HG02571 (cell line): Measurements from ENCODE around the gene RAD51B.

Experiments
- ATAC-seq: cut with Tn5 transposase; IDR thresholded peaks from one replicate; pipeline ENCODE4 v1.9.1; 2021; ENCODE audit warnings: mild to moderate bottlenecking, moderate library complexity; ENCODE audit not compliant: unreplicated experiment

RAD51B gene

GRCh38 chr14:68739701-68740100, 920.1 kb downstream of the RAD51B start:
- no peak for ATAC-seq

GRCh38 chr14:68740788-68741476, 921.4 kb downstream of the RAD51B start:
- ATAC-seq: no peak

GRCh38 chr14:68741477-68741791, 921.9 kb downstream of the RAD51B start:
- ATAC-seq: no peak

- ATAC-seq: peak; percentile 74
These were observed 922.4 kb downstream of the RAD51B start for GRCh38 chr14:68741839-68742470.

DNA sequence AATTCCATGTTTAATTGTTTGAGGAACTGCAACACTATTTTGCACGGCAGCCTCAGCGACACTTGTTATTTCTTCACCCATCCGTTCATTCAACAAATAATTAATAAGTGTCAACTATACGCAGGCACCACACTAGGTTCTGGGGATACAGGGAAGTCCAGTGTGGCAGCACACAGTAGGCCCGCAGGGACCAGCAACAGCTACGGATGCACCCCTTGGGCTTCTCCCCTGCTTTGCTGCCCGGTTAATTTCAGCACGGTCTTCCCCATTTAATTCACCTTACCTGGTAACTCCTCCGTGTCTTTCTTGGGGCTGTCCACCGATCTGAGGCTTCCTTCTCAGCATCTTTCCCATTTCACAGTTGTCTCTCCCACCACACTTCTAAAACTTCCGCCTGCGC, 925.0 kb downstream of the RAD51B start:
- ATAC-seq: no peak

DNA sequence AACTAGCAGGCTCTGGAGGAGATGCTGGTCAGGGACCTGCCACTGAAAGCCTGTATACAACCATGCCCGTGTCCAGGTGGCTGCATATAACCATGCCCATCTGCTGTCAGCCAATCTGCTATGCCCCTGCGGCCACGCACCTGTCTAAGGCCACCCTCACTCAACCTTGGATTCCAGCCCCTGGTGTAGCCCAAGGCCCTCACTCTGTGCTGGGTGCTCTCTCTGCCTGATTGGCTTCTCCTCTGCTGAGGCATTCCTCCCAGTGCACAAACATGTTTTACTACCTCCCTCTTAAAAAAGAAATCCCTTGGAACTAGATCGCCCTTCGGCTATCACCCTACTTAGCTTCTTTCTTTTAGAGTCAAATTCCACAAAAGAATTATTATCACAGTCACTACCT, 927.8 kb downstream of the RAD51B start:
- ATAC-seq: no peak

GRCh38 chr14:68748260-68748659, 928.7 kb downstream of the RAD51B start:
- ATAC-seq: no peak

DNA sequence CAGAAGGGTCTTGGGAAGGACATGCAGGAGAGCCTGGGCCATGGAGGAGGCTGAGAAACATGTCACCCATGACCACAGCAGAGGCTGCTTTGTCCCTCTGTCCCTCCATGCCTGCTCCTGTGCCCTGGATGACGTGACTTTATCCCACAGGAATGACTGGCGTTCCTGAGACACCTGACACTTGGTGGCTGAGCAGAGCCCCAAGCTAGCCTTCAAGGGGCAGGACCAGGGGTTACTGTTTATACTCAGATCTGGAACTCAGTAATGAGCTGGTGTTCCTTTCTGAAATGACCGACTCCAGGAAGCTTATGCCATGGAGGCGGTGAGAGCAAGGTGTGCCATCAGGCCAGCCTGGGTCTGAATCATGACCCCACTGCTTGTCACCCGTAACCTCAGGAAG, 929.1 kb downstream of the RAD51B start:
- ATAC-seq: no peak

DNA sequence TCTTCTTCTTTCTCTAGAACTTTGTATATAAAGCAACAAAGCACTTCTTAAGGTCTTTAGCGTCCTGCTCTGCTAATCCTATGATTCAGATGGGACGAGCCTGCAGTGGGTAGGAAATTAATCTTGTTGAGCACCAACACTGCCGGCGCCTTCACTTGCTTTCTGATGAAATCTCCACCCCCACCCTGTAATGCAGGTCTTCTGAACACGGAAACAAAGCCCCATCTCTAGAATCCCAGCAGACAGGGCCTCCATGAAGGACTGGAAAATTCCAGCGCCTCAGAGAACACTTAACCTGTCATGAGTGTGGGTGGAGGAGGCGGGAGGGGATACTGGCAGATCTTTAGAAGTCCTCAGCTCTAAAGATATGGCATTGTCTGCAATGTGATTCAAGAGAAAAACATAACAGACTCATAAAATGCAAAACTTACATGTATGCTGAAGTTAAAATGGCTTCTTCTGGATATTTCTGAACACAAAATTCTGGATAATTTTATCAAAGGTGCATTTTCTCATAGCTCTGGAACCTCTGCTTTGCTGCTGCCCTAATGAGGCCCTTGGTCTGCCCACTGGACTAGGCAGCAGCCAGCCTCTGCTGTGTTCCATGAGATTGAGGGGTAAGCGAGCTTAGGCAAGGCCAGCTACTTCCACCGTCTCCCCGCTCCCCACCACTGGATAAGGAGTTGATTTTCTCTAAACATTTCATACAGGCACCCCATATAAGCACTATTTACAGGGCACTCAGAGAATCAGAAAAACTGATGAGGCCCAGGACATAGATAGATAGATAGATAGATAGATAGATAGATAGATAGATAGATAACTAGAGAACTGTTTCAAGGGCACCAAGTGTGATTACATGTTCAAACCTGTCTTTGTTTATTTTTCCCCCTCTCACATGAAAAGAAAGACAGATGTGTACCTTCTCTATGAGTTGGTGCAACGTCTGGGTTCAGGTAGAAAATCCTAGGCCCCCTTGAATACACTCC, 930.2 kb downstream of the RAD51B start:
- ATAC-seq: no peak

DNA sequence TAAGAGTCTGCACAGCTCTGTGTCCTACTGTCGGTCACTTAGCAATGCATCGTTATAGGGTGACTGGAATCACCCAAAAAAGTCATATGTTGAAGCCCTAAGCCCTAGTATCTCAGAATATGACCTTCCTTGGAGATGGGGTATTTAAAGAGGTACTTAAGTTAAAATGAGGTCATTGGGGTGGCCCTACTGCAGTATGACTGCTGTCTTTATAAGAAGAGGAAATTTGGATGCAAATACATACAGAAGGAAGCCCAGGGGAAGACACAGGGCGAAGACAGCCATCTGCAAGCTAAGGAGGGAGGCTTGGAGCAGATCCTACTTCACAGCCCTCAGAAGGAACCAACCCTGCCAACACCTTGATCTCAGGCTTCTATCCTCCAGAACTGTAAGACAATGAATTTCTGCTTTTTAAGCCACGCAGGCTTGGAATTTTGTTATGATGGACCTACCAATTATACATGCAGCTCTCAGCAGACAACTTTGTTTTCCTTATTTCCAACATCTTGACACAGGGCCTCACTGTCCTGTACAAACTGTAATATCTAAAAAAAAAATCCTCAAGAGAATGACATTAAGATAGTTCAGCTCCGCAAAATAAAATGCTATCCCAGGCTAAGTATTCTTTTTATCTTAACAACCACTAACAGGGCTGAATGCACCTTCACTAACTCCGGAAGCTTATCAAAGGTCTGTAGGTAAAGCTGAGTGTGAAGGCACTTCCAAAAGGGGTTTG, 932.9 kb downstream of the RAD51B start:
- ATAC-seq: no peak

- no peak for ATAC-seq
These were observed 934.1 kb downstream of the RAD51B start for GRCh38 chr14:68753690-68754089.

DNA sequence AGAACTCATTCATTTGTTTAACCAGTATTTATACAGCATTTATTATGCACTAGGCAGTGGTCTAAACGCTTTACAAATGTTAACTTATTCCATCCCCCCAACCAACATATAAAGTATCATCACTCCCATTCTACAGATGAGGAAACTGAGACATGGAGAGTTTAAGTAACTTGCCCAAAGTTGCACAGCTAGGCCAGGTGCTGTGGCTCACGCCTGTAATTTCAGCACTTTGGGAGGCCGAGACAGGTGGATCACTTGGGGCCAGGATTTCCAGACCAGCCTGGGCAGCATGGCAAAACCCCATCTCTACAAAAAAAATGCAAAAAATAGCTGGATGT, 935.4 kb downstream of the RAD51B start:
- no peak for ATAC-seq

DNA sequence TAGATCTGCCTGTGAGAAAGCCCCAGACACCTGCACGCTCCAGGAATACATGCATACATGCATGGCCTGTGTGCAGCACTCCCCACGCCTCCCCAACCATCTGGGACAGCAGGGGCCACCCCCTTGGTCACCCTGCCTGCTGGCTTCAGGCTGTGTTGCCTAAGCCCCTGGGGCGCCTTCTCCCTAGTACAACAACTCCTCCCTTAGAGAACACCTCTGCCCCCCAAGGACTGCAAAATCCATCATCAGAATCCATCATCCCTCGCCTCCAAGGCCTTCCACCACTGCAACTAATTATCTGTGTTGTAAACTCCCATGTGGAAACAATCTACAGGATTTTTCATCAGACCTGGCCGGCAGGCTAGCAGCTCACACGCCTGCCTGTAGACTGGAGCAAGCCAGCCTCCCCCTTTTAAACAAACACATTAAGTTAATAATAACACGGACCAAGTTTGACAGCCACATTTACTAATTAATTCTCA, 936.5 kb downstream of the RAD51B start:
- ATAC-seq: no peak

DNA sequence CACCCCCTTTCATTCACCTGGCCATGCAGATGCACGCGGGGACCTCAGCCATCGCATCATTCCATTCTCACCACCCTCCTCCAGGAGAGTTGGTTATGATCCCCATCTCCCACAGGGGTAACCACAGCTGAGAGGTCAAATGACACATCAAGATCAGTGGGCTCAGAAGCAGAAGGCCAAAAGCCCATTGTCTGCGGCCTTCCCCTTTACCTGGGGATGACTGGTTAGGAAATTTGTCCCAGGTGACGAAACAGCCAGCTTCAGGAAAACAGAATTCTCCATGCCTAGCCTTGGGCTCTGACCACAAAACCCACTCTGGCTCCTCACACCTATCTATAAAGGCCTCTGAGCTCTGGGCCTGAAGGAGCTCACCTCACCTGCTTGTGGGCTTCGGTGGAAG, 937.2 kb downstream of the RAD51B start:
- no peak for ATAC-seq

- ATAC-seq: no peak
These were observed 938.1 kb downstream of the RAD51B start for GRCh38 chr14:68757618-68758081.

DNA sequence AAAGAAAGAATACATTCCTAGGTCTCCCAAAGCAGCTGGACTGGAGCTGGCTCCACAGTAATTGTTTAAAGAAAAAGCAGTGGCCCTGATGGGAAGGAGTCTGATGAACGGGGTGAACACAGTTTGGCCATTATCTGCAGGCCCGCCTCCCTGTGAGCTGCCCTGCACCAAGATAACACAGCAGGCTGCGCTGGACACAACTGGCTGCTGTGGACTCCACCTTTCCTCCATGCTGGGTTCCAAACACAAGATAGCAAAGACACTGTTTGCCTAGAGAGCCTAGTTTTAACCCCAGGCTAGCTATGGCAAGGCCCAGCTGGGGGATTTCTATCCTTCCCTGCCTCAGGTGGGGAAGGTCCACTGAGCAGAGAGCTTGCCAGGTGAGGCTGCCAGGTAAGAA, 938.7 kb downstream of the RAD51B start:
- ATAC-seq: no peak

DNA sequence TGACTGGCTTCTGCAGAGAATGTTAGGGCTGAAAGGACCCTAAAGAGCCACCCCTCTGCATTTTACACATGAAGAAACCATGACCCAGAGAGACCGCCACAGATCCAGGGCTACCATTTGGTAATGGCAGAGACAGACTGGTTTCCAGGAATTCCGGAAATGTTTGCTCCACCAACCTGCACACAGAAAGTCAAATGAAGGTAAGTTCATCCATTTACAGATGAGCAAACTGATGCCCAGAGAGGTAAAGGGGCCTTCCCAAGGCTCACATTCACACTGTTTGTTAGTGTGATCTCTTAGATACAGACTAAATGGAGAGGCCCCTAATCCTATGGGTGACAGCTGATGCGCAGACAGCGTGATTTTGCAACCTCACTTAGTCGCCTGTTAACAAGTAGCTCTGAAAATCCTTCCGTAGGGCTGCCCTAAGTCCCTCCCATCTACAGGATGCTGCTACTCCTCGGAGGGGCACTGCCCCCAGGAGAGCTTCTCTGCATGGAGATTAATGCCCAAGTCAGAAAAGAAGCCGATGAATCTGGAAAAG, 939.5 kb downstream of the RAD51B start:
- no peak for ATAC-seq

DNA sequence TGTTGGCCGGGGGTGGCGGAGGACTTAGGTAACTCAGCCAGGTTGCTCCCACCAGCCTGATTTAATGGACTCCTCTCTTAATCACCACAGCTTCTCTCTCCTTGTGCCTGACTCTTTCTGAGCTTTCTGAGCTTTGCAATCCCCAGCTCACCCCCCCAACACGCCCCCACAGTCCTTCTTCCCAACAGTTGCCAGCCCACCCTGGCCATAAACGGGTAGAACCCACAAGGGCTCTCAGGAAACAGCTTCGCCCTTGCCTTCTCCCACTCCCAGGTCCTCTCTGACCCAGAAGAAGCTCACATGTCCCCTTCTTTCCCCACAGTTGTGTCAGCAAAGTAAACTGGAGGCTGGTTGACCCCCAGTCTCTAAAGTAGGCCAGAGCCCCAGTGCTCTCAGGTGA, 940.4 kb downstream of the RAD51B start:
- ATAC-seq: no peak

DNA sequence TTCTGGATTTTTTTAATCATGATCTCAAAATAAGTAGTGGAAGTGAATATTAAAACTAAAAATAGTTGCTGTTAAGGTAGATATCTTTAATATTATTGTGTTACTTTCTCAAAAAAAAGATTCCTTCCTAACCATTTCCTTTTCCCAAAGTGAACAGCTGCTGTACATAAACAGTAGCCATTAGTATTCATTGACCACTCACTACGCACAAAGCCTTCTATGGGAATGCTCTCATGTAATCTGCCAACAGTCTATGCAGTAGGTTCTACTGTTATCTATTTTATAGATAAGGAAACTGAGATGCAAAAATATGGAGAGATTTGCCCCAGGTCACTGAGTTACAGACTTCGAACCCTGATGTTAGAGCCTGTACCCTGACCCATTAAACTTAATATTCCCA, 941.2 kb downstream of the RAD51B start:
- ATAC-seq: no peak

- no peak for ATAC-seq
These were observed 941.8 kb downstream of the RAD51B start for GRCh38 chr14:68761391-68761790.
